MM.1S (cell line): ENCODE measurements around the gene ZNF576.
"Not testable (repeated sequence)": the region's sequence is repeated elsewhere in the genome, so short reads cannot be mapped to it uniquely, and the experiment has no call there.

ENCODE experiments used
- DNase-seq: peaks from one replicate; pipeline ENCODE4 v3.0.0-alpha.2; 2015
- H2AFZ ChIP-seq: fragments of 300-600 bp; sonication (generic); 2 replicates; pipeline ENCODE4 v1.6.0; 2016; ENCODE audit warnings: antibody characterized with exemption, low read length
- H3F3A ChIP-seq: fragments of 300-600 bp; sonication (generic); 2 replicates; pipeline ENCODE4 v1.6.1; 2016; ENCODE audit warnings: mild to moderate bottlenecking, antibody characterized with exemption, low read length, moderate library complexity, mixed read lengths; ENCODE audit not compliant: insufficient read depth
- H3K27ac ChIP-seq: fragments of 300-600 bp; sonication (generic); 2 replicates; pipeline ENCODE4 v1.5.1; 2016; ENCODE audit warnings: mild to moderate bottlenecking, low read length
- H3K27me3 ChIP-seq: fragments of 300-600 bp; sonication (generic); replicated peaks from 2 replicates; pipeline ENCODE4 v1.6.0; 2016; ENCODE audit warnings: low read length; ENCODE audit not compliant: insufficient read depth
- H3K36me3 ChIP-seq: fragments of 300-600 bp; sonication (generic); replicated peaks from 2 replicates; pipeline ENCODE4 v1.6.1; 2016; ENCODE audit warnings: mild to moderate bottlenecking, low read length, mixed read lengths; ENCODE audit not compliant: insufficient read depth
- H3K4me1 ChIP-seq: fragments of 300-600 bp; sonication (generic); 2 replicates; pipeline ENCODE4 v1.6.1; 2016; ENCODE audit warnings: low read length, mixed read lengths
- H3K4me2 ChIP-seq: fragments of 300-600 bp; sonication (generic); 2 replicates; pipeline ENCODE4 v1.6.0; 2016; ENCODE audit warnings: low read depth, low read length
- H3K4me3 ChIP-seq: fragments of 300-600 bp; sonication (generic); 2 replicates; pipeline ENCODE4 v1.5.1; 2016; ENCODE audit warnings: low read length, mixed read lengths
- H3K79me2 ChIP-seq: fragments of 300-600 bp; sonication (generic); 2 replicates; pipeline ENCODE4 v1.6.1; 2016; ENCODE audit warnings: mixed run types, low read length, mixed read lengths
- H3K9ac ChIP-seq: fragments of 300-600 bp; sonication (generic); 2 replicates; pipeline ENCODE4 v1.6.1; 2016; ENCODE audit warnings: low read length, mixed read lengths
- H3K9me2 ChIP-seq: fragments of 300-600 bp; sonication (generic); replicated peaks from 2 replicates; pipeline ENCODE4 v1.6.1; 2016; ENCODE audit warnings: mild to moderate bottlenecking, low read length, mixed read lengths; ENCODE audit not compliant: insufficient read depth
- H3K9me3 ChIP-seq: fragments of 300-600 bp; sonication (generic); replicated peaks from 2 replicates; pipeline ENCODE4 v1.6.1; 2016; ENCODE audit warnings: mild to moderate bottlenecking, low read length, mixed read lengths; ENCODE audit not compliant: insufficient read depth
- H4K20me1 ChIP-seq: fragments of 300-600 bp; sonication (generic); 2 replicates; pipeline ENCODE4 v1.6.1; 2016; ENCODE audit warnings: mild to moderate bottlenecking, low read length, moderate library complexity, mixed read lengths; ENCODE audit not compliant: insufficient read depth
- CTCF ChIP-seq: fragments of 300-600 bp; sonication (generic); IDR thresholded peaks from 2 replicates; pipeline ENCODE4 v1.5.1; 2016; ENCODE audit warnings: antibody characterized with exemption, low read length, mixed read lengths
- EZH2 ChIP-seq: fragments of 300-600 bp; sonication (generic); optimal IDR thresholded peaks from 2 replicates; pipeline ENCODE3; 2017; ENCODE audit warnings: low read depth, mild to moderate bottlenecking, antibody characterized with exemption, low read length, mixed read lengths
- EZH2phosphoT487 ChIP-seq: fragments of 300-600 bp; sonication (generic); IDR thresholded peaks from 2 replicates; pipeline ENCODE4 v1.6.1; 2018; ENCODE audit warnings: antibody characterized with exemption, low read length

ZNF576 gene

DNA sequence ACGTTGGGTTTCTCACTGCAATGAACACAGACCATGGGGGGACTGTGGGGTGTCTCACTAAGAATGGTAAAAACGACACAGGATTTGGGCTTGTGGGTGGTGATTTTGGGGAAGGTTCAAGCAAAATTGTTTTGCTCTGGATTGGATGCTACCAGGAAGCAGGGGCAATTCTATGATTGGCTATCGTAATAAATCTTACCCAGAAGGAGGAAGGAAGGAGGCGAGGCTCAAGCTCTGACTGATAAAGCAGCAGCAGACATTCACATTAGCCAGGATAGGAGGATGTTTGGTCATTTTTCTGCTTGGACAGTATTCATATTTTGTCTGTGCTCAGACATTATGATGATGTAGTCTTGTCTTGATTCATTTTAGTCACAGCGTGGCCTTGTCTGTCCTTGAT is 1.5 kb downstream of the ZNF576 start:
- Histone ChIP-seq H3K4me3 (peak overlapping the region; percentile 95; the same call in 1 of the 2 replicates), H3K9me2 (no peaks in the 10 kb centered on the region), H2AFZ (no peak overlapping the region), H3K36me3 (no peaks in the 10 kb centered on the region), H4K20me1 (no peaks in the 10 kb centered on the region), H3K79me2 (peaks cover 59% of the 10 kb centered on the region), H3K9me3 (no peaks in the 10 kb centered on the region), H3F3A (peaks cover 7% of the 10 kb centered on the region; the same call in 1 of the 2 replicates), H3K27ac (no peak overlapping the region), H3K27me3 (no peaks in the 10 kb centered on the region), H3K4me1 (peaks cover 11% of the 10 kb centered on the region), H3K9ac (no peak overlapping the region; the same call in 1 of the 2 replicates), H3K4me2 (peak overlapping the region; percentile 93; the same call in 1 of the 2 replicates)
- DNase-seq = no peak
- TF ChIP-seq EZH2 (no peak), EZH2phosphoT487 (no peak), CTCF (no peak)

- H3K4me2 ChIP-seq = no peak overlapping the region
- no peaks in the 10 kb centered on the region for H3K27me3 ChIP-seq
- peaks cover 7% of the 10 kb centered on the region; the same call in 1 of the 2 replicates for H3F3A ChIP-seq
- DNase-seq = no peak
- TF ChIP-seq CTCF = no peak
- TF ChIP-seq EZH2phosphoT487 = no peak
- no peak for TF ChIP-seq EZH2
- no peak overlapping the region for H3K27ac ChIP-seq
- H3K4me1 ChIP-seq = peaks cover 11% of the 10 kb centered on the region
- no peak overlapping the region for H3K4me3 ChIP-seq
- no peaks in the 10 kb centered on the region for H3K36me3 ChIP-seq
- no peak overlapping the region for H2AFZ ChIP-seq
- no peaks in the 10 kb centered on the region for H4K20me1 ChIP-seq
- H3K9ac ChIP-seq = no peak overlapping the region
- H3K79me2 ChIP-seq = peaks cover 53% of the 10 kb centered on the region
- H3K9me3 ChIP-seq = no peaks in the 10 kb centered on the region
- H3K9me2 ChIP-seq = no peaks in the 10 kb centered on the region
Observed at GRCh38 chr19:43598445-43599240, 2.2 kb downstream of the ZNF576 start.

DNA sequence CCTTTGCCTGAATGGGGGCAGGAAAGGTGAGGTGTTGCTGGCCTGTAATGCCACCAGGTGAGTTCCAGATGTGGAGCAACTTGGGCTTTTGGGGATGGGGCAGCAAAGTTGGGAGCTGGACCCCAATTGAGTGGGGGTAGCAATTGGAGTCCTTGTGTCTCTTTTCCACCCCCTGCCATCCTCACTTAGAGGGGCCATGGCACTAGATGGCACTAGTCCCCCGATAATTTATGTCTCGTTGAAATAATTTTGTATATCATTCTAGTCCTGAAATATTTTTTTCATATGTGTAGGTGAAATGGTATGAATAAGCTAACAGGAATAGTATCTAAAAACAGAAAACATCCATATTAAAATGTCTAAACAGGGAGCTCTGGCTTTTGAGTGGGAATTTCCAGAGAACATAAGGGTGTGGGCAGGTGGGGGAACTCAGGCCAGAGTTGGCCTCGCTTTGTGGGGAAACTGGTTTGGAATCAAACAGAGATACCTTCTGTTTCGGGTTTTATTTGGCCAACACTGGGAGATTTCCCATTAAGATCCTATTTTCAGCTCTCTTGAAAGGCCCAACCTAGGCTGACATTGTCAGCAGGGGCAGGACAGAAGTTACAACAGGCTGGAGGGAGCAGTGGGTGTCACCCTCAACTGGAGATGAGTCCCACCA is 3.4 kb downstream of the ZNF576 start:
- H3K27ac ChIP-seq = no peak overlapping the region
- no peak overlapping the region for H3K4me3 ChIP-seq
- no peaks in the 10 kb centered on the region for H3K9me3 ChIP-seq
- no peak overlapping the region for H2AFZ ChIP-seq
- no peaks in the 10 kb centered on the region for H3K36me3 ChIP-seq
- no peak overlapping the region for H3K4me2 ChIP-seq
- H3K9me2 ChIP-seq = no peaks in the 10 kb centered on the region
- peaks cover 7% of the 10 kb centered on the region; the same call in 1 of the 2 replicates for H3F3A ChIP-seq
- TF ChIP-seq EZH2phosphoT487 (no peak), EZH2 (no peak), CTCF (no peak)
- DNase-seq = no peak
- no peaks in the 10 kb centered on the region for H4K20me1 ChIP-seq
- no peaks in the 10 kb centered on the region for H3K27me3 ChIP-seq
- H3K4me1 ChIP-seq = peaks cover 11% of the 10 kb centered on the region
- H3K9ac ChIP-seq = no peak overlapping the region
- peaks cover 43% of the 10 kb centered on the region for H3K79me2 ChIP-seq

DNA sequence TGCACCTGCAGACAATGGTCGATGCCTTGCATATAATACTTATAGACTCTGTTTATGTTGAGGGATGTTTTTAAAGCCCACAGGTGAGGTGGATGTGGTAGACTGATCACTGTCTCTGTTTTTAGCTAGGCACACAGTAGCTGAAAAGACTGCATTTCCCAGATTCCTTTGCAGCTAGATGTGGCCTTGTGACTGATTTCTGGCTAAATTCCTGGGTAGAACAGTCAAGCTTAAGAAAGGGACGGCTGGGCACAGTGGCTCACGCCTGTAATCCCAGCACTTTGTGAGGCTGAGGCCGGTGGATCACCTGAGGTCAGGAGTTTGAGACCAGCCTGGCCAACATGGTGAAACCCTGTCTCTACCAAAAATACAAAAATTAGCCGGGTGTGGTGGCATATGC is 3.9 kb downstream of the ZNF576 start:
- not testable (repeated sequence) for H3K9ac ChIP-seq, H4K20me1 ChIP-seq, H3K4me2 ChIP-seq, H3K9me2 ChIP-seq, H3K9me3 ChIP-seq, H3F3A ChIP-seq, DNase-seq, H3K4me3 ChIP-seq, H3K36me3 ChIP-seq, H3K27ac ChIP-seq, H3K27me3 ChIP-seq, H2AFZ ChIP-seq
- H3K4me1 ChIP-seq = peaks cover 11% of the 10 kb centered on the region
- H3K79me2 ChIP-seq = peaks cover 37% of the 10 kb centered on the region
